GM13976 (cell line): ENCODE data around the gene ARHGAP26.
A peak's percentile ranks its signal among the peaks of the same experiment; 100 is the strongest.

Experiments used
- DNase-seq: peaks from one replicate; pipeline ENCODE4 v3.0.0; 2012; ENCODE audit warnings: low spot score
- in situ Hi-C: fragments of 300-500 bp; cut with MboI; formaldehyde crosslinking; loops from one replicate; pipeline ENCODE4 v1.12.0; 2022; ENCODE audit warnings: low sequenced_read_pairs, mixed read lengths, inconsistent platforms; ENCODE audit not compliant: unreplicated experiment
- TF ChIP-seq, protein P1 (sequence below): IDR thresholded peaks from 2 replicates; pipeline ENCODE4 v1.5.1; 2012; ENCODE audit warnings: borderline replicate concordance, mild to moderate bottlenecking; ENCODE audit not compliant: insufficient read depth; ENCODE audit errors: extremely low read depth, missing control alignments, control extremely low read depth

ARHGAP26 gene

DNA sequence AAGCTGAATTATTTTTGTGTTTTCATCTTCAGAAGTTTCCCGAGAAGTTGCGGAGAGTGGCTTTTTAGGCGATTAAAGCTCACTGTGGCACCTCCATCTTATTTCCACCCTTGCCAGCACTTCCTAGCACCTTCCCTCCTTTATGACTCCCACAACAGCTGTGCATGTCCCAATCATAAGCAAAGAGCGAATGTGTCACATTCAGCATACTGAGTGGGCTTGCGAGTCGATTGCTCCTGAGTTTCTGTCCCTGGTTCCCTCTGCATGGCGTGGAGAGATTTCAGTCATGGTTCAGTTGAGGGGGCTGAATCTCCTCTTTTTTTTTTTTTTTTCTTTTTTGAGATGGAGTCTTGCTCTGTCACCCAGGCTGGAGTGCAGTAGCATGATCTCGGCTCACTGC lies 144.9 kb downstream of the ARHGAP26 start:
- DNase-seq, result no peak
- in situ Hi-C loops, result loop anchor here (25.0 kb wide), 1 partner anchor 1047 kb away; no protein-coding TSS in a partner anchor
- TF ChIP-seq, protein P1, sequence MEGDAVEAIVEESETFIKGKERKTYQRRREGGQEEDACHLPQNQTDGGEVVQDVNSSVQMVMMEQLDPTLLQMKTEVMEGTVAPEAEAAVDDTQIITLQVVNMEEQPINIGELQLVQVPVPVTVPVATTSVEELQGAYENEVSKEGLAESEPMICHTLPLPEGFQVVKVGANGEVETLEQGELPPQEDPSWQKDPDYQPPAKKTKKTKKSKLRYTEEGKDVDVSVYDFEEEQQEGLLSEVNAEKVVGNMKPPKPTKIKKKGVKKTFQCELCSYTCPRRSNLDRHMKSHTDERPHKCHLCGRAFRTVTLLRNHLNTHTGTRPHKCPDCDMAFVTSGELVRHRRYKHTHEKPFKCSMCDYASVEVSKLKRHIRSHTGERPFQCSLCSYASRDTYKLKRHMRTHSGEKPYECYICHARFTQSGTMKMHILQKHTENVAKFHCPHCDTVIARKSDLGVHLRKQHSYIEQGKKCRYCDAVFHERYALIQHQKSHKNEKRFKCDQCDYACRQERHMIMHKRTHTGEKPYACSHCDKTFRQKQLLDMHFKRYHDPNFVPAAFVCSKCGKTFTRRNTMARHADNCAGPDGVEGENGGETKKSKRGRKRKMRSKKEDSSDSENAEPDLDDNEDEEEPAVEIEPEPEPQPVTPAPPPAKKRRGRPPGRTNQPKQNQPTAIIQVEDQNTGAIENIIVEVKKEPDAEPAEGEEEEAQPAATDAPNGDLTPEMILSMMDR, result no peak

DNA sequence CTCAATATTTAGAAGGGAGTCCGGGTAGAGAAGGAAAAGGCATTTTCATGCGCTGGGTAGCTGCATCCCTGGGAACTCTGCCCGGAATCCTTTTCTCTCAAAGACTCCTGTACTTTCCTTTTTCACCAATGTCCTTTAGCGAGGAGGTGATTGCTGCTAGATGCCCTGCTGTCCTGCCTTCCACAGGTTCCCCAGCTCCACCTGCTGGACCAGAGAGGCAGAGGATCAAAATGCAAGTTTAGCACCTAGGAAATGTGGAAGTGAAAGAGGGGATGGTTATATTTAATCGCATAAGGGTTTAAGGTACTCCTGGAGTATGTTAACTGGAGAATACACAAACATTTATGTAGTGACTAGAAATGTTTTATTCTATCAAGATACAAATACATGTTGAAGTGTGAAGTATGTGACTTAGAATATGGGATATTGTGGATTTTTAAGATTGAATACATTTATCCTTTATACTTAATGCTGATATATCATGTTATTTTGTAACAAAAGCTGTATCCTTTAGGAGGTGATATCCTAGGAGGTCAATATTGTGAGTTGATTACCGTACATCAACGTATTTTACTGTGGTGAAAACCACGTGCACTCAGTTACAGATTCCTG lies 145.7 kb downstream of the ARHGAP26 start:
- TF ChIP-seq, protein P1, result peak; percentile 50
- in situ Hi-C loops, result loop anchor here (25.0 kb wide), 1 partner anchor 1046 kb away; no protein-coding TSS in a partner anchor
- peak; percentile 45 for DNase-seq

DNA sequence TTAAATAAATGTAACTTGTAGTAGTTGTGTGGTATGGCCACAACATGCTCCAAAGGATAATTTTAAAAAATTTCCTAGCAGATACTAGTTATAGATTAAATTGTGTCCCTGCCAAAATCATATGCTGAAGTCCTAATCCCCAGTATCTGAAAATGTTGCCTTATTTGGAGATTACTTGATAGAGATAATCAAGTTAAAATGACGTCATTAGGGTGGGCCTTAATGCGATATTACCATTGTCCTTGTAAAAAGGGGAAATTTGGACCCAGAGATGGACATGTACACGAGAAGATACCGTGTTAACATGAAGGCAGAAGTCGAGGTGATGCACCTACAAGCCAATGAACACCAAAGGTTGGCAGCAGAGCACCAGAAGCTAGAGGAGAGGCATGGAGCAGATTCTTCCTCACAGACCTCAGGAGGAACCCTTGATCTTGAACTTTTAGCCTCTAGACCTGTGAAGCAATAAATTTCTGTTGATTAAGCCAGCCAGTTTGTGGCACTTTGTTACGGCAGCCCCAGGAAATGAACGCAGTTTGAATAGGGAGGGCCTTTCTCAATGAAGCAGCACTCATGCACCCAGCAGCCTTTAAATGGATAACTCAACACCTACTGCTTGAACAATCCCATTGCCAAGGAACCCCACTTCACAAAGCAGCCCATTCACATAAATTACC lies 148.9 kb downstream of the ARHGAP26 start:
- DNase-seq, result no peak
- in situ Hi-C loops, result loop anchor here (25.0 kb wide), 1 partner anchor 1043 kb away; no protein-coding TSS in a partner anchor
- TF ChIP-seq, protein P1, result no peak

DNA sequence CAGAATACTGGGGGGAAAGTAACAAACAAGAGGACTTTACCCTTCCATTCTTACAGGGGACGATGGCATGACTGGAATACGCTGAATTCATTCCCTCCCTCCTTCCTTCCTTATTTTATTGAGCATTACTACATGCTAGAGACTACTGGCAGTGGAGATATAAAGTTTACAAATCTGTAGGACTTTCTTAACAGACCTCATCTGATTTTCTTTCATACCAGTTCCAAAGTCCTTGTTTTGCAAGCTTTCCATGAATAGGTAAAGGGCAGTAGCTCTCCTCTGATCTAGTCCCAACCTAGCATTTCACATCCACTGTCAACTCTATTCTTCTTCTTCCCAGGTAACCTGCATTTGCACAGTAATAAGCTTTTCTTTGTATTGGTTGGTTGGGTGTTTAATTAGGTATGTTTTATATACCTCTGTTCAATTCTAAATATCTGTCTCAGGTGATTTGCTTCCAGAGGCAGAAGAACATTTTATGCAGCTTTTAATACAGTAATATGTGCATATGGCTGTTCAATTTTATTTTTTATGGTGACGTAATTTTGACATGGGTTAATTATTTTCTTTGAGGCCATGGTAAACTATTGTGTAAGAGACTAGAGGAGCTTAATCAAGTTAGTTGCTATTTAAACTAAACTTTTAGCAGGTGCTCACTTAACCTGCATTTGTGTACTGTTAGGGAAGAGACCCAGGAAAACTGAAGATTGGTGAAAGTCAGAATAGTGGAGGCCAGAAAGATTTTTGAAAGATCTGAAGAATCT lies 150.9 kb downstream of the ARHGAP26 start:
- DNase-seq, result no peak
- TF ChIP-seq, protein P1, result no peak
- in situ Hi-C loops, result loop anchor here (10.0 to 25.0 kb wide), 3 partner anchors 904 to 1264 kb away; no protein-coding TSS in a partner anchor

DNA sequence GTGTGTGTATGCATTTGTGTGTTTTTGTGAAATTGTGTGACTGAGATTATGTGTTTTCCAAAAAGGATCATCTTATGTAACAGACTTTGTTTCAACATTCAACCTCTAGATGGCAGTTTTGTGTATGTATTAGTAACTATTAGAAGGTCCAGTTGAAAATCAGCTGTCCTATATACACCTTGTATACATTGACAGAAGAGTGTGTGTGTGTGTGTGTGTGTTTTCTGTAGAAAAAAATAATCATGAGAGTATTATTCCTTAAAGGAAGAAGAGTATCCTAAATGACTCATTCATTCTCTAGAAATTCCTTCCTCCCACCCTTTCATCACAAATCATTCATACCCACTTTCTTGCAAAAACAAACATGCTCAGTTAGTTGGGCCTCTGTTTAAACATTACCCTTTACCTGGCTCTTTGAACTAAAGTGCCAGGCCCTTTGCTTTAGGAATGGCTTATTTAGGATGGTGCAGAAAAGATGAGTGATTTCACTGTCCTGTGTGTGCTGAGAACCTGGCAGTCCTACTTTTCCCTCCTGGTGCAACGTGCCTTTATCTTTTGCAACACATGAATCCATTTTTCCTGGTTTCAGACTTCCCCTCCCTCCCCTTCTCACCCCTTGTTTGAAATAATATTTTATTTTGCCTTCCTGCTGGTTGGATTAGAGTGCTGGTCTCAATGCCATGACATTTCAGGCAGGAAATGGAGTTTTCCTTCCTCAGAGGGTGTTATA lies 152.2 kb downstream of the ARHGAP26 start:
- DNase-seq, result peak; percentile 62
- in situ Hi-C loops, result loop anchor here (10.0 to 25.0 kb wide), 3 partner anchors 902 to 1262 kb away; no protein-coding TSS in a partner anchor
- TF ChIP-seq, protein P1, result peak; percentile 47

DNA sequence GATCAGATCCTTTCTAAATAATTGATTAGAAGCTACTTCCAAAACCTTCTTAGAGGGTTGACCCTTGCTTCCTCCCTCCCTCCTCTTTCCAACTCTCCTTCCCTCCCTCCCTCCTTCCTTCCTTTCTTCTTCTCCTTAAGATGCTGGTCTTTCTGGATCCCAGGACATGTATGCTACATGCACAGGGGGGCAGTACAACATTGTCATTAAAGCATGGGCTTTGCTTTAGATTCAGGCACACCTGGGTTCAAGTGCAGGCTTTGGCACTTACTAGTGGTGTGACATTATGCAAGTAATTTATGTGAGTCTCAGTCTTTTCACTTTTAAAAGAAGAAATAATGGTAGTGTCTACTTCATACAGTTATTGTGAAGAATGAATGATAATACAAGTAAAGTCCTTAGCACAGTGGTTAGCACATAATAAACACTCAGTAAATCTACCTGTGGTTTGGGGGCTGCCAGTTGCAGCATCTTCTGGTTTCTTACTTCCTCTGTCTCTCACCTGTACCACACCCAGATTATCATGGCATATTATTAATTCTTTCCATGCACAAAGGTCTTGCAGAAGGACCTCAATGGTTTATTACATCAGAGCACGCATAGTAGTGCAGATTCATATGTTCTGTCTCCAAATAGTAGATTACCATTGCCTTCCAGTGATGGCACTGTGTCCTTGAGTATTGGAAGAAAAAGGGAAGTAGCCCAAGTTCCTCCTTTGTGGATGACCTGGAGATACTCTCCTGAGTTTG lies 154.1 kb downstream of the ARHGAP26 start:
- in situ Hi-C loops, result loop anchor here (10.0 to 25.0 kb wide), 3 partner anchors 900 to 1260 kb away; no protein-coding TSS in a partner anchor
- TF ChIP-seq, protein P1, result no peak
- peak; percentile 40 for DNase-seq
